IPS-NIHi7 (cell line): ENCODE measurements around the gene ARHGAP15.

Source experiments
- DNase-seq: peaks from one replicate; pipeline ENCODE4 v3.0.0; 2012; ENCODE audit warnings: mixed read lengths; ENCODE audit errors: extremely low spot score

ARHGAP15 gene

DNA sequence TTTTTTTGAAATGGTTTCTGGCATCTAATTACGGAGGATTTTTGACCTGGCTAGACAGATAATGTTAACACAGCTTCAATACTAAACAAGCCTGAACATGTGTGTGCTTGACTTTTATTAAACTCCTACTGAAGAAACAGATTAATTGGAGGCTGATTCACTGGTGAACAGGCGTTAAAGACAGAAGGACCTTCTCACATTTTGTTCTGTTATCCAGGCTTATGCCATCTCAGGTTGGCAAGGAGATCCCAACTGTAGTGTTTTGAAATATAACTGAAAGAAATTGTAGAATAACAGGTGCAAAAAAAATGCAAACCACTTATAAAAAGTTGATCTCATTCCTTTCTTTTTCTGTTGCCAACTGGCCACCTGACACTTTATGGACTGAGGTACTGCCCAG lies 269.6 kb downstream of the ARHGAP15 start:
- DNase-seq, result no peak

- no peak for DNase-seq
Measured at GRCh38 chr2:143399631-143400069, 270.4 kb downstream of the ARHGAP15 start.

- no peak for DNase-seq
Measured at GRCh38 chr2:143401861-143402260, 272.6 kb downstream of the ARHGAP15 start.

GRCh38 chr2:143402451-143402850 lies 273.2 kb downstream of the ARHGAP15 start:
- no peak for DNase-seq

- no peak for DNase-seq
Measured at GRCh38 chr2:143410082-143410897, 281.1 kb downstream of the ARHGAP15 start.

DNA sequence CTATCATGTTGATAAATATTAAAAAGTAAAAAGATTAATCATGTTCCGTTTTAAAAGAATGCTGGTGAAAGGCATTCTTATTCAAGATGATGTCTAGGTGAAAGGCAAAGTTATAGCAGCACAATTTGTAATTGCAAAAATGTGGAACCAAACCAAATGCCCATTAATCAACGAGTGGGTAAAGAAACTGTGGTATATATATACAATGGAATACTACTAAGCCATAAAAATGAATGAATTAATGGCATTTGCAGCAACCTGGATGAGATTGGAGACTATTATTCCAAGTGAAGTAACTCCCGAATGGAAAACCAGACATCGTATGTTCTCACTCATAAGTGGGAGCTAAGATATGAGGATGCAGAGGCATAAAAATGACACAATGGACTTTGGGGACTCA lies 286.4 kb downstream of the ARHGAP15 start:
- DNase-seq, result no peak

- DNase-seq, result no peak
Measured at GRCh38 chr2:143417428-143417827, 288.2 kb downstream of the ARHGAP15 start.

DNA sequence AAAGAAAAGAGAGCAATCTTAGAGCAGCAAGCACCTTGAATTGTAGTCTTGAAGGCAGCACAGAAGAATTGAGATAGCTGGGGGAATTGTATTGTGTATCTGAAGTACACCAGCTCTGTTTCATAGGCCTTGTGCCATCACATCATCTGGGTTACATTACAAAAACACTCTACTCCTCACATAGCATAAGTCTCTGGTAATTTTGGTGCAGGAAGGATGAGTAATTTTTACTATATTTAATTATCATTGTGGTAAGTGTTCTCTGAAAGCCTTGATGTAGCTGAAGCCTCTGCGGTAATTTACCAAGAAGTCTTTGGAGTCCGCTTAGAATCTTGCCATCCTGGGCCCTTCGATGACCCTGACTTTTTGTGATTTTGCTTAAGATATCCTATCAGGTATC lies 291.1 kb downstream of the ARHGAP15 start:
- no peak for DNase-seq

DNA sequence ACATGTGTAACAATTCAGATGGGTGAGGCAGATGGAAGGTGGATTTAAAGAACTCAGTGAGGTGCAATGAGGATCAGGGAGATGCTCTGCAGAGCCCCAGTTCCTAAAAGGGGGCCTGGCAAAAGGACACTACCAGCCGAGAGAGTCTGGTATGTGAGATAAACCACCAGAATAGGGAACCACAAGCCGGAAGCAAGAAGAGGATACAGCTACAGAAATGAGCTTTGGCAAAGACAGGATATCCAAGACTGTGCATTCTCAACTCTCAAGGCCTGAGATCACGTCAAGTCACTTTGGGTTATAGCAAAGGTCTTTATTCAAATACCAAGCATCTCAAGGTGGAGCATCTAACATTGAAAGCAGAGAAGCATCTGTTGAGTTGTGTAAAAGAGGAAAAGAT lies 293.5 kb downstream of the ARHGAP15 start:
- DNase-seq, result no peak

GRCh38 chr2:143425896-143426295 lies 296.7 kb downstream of the ARHGAP15 start:
- no peak for DNase-seq

DNA sequence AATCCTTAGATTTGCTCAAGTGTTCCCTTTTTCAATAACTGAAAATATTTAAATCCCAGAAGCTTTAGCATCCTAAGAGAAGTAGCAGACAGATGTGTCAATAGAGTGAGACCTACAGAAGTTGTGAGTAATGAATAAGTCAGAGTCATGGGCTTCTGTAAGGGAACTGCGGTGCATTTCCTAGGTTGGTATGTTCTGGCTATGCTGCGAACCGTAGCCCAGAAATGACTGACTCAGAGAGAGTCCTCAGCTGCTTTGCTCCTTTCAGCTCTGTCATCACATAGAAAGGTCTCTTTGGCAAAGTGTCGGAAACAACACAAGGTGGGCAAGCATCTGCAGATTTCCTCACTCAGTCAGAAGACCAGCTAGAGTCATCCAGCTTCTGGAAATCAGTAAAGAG lies 297.1 kb downstream of the ARHGAP15 start:
- DNase-seq, result no peak

GRCh38 chr2:143428700-143429099 lies 299.5 kb downstream of the ARHGAP15 start:
- DNase-seq, result no peak

- DNase-seq, result no peak
Measured at GRCh38 chr2:143429932-143430679, 300.9 kb downstream of the ARHGAP15 start.

GRCh38 chr2:143431316-143431715 lies 302.1 kb downstream of the ARHGAP15 start:
- no peak for DNase-seq

DNA sequence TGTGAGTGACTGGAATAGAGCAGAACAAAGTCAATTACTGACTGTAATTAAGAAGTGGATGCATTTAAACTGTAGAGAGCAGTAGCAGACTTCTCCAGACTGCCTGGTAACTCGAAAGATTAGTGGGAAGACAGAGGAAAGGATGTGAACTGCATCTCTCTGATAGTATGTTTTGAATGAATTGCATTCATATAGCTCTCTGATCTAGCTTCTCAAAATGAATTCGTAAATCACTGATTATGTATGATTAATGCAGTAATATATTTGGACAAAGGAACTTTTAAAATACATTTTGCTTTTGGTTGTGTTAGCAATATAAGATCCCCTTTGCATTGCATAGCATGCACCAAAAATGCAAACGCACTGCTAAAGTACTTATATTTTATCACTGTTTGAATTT lies 304.0 kb downstream of the ARHGAP15 start:
- DNase-seq, result no peak

GRCh38 chr2:143433840-143434239 lies 304.6 kb downstream of the ARHGAP15 start:
- DNase-seq, result no peak

DNA sequence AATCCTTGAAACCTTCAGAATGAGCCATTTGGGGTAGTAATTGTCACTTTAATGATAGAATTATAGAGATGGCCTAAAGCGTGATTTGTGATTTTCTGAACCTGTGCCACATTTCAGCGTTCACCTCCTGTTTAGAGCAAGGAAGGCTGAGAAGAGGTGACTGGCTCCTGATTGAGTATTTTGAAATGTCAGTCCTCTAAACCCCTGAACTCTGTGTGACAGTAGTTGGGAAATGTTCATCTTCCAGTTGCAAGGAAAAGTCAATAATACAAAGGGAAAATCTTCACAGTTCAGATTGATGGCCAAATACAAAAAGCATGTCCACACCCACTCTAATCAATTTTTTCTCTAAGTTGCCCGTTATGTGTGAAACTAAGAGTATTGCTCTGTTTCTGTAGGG lies 305.2 kb downstream of the ARHGAP15 start:
- no peak for DNase-seq

GRCh38 chr2:143435131-143435530 lies 305.9 kb downstream of the ARHGAP15 start:
- DNase-seq, result no peak

GRCh38 chr2:143436951-143437350 lies 307.7 kb downstream of the ARHGAP15 start:
- DNase-seq, result no peak

DNA sequence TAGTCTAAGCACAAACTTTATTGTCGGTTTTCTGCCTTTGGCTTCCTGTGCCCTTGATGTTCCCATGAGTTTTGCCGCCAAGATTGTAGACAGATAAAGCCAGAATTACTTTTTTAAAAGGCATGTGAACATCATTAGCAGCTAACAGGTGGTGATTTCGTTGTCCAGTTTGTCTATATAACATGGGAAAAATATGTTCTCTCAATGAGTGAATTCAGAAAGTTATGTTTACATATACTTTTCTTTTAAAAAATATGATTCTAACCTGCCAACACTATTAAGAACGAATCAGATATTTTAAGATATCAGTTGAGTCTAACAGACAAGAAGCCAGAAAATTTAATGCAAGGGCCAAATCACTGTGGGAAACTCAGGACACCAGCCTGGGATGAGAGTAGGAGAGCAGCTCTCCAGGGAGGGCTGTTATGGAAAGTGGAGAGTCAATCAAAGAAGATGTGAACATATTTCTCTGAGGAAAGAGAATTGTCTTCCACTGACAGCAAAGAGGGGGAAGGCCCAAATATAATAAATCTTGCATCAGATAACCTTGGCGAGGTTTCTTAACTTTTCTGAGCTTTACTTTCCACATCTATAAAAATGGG lies 311.3 kb downstream of the ARHGAP15 start:
- DNase-seq, result no peak

DNA sequence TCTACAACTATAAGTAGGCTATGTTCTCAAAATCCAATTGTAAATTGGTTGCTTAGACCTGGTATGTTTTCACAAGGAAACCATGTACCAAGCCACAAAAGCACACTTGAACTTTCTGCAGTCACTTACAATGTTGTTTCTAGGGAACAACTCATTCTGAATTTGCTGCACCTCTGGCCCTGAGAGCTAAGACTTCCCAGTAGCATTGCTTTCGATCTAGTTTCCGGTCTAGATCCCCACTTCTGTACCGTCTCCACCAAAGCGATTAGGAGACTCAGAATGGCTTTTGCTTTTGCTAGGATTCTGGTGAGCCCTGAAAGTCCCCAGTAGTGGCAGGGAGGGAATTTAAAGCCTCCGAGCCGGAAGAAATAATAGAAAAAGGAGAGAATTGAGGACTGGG lies 313.0 kb downstream of the ARHGAP15 start:
- no peak for DNase-seq

DNA sequence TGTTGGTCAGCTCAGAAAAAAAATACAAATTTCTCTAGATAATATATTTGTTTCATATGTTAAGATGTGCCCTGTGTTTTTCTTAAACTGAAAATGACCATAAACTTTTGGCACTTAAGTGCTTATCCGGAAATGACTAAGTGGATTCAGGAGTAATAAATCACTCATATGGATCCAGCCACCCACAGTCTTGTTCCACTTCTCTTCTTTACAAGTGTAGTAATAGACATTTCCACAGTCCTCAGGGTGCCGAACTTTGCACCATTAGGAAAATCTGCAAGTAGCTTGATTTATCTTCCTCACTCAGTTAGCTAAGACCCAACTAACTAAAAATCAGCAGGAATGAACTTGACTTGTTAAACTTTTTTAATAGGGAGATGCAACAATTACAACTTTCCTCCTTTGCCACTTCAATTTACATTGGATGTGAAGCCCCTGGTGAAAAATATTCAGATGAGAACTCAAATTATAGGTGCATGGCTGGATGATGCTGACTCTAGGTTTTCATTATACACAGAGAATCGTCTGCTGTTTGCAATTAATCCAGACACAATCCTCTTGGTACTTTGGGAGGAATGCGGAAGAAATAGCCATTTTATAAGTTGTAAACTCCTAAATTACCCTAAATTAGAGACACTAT lies 322.5 kb downstream of the ARHGAP15 start:
- no peak for DNase-seq
